Liver (tissue), 3 donors: Measurements from ENCODE around the gene CUL7.

Experiments
- EGR1 ChIP-seq, 2 donors: IDR thresholded peaks; 2 replicates each; pipeline ENCODE4 v1.6.1; 2016 to 2018; ENCODE audit warnings: antibody characterized with exemption in 2 of 2, low read depth in 2 of 2
- FOXA1 ChIP-seq: IDR thresholded peaks from 2 replicates; pipeline ENCODE4 v1.6.1; 2016; ENCODE audit warnings: antibody characterized with exemption
- NR2F2 ChIP-seq: IDR thresholded peaks from 2 replicates; pipeline ENCODE4 v1.6.1; 2016; ENCODE audit warnings: antibody characterized with exemption
- RAD21 ChIP-seq, 2 donors: IDR thresholded peaks; 2 replicates each; pipeline ENCODE4 v1.6.1; 2016; ENCODE audit warnings: antibody characterized with exemption in 2 of 2, mild to moderate bottlenecking in 2 of 2
- RXRA ChIP-seq, 2 donors: IDR thresholded peaks; 2 replicates each; pipeline ENCODE4 v1.6.1; 2017 to 2018; ENCODE audit warnings: antibody characterized with exemption in 2 of 2, mild to moderate bottlenecking in 1 of 2
- SP1 ChIP-seq: IDR thresholded peaks from 2 replicates; pipeline ENCODE4 v1.6.1; 2018; ENCODE audit warnings: antibody characterized with exemption, mild to moderate bottlenecking
- TAF1 ChIP-seq: conservative IDR thresholded peaks from 2 replicates; pipeline ENCODE4 v1.6.1; 2016; ENCODE audit warnings: antibody characterized with exemption, mild to moderate bottlenecking
- YY1 ChIP-seq: IDR thresholded peaks from 2 replicates; pipeline ENCODE4 v1.6.1; 2016; ENCODE audit warnings: antibody characterized with exemption, mild to moderate bottlenecking
- TF ChIP-seq, protein P1 (sequence below): fragments of 150-350 bp; IDR thresholded peaks from 2 replicates; pipeline ENCODE4 v1.5.1; 2017; ENCODE audit warnings: improper control_type of control experiment, low read depth, low read length; ENCODE audit not compliant: missing input control
- TF ChIP-seq, protein P2 (sequence below): IDR thresholded peaks from 2 replicates; pipeline ENCODE4 v1.6.1; 2016; ENCODE audit warnings: antibody characterized with exemption
- TF ChIP-seq, protein P3 (sequence below): IDR thresholded peaks from 2 replicates; pipeline ENCODE4 v1.6.1; 2016; ENCODE audit warnings: antibody characterized with exemption, mild to moderate bottlenecking
- TF ChIP-seq, protein P4 (sequence below): IDR thresholded peaks from 2 replicates; pipeline ENCODE4 v1.6.1; 2016; ENCODE audit warnings: antibody characterized with exemption
- TF ChIP-seq, protein P5 (sequence below): IDR thresholded peaks from 2 replicates; pipeline ENCODE4 v1.6.1; 2016; ENCODE audit warnings: antibody characterized with exemption
- donor health status: healthy.
- donor health status: healthy.

DNA sequence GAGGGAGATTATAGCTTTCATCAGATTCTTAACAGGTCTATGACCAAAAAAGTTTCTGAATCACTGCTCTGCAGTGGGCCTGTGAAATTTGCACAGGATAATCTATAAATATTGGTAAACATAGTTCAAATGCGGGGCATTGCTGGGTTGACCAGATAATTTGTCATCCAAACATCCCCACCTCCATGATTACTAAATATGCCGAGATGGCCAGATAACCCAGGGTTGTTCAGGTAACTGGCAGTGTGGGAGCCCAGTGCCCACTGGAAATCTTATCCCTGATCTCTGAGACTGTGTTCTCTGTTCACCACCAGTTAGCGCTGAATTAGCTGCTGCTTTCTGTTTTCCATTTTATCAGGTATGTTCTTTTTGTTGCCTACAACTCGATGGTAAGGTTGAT lies 43.9 kb upstream of the CUL7 start:
- TF ChIP-seq RAD21 (IDR thresholded peaks at IDR 0.05): no peak
- no peak for TF ChIP-seq RXRA (IDR thresholded peaks at IDR 0.05)
- TF ChIP-seq, protein P1, sequence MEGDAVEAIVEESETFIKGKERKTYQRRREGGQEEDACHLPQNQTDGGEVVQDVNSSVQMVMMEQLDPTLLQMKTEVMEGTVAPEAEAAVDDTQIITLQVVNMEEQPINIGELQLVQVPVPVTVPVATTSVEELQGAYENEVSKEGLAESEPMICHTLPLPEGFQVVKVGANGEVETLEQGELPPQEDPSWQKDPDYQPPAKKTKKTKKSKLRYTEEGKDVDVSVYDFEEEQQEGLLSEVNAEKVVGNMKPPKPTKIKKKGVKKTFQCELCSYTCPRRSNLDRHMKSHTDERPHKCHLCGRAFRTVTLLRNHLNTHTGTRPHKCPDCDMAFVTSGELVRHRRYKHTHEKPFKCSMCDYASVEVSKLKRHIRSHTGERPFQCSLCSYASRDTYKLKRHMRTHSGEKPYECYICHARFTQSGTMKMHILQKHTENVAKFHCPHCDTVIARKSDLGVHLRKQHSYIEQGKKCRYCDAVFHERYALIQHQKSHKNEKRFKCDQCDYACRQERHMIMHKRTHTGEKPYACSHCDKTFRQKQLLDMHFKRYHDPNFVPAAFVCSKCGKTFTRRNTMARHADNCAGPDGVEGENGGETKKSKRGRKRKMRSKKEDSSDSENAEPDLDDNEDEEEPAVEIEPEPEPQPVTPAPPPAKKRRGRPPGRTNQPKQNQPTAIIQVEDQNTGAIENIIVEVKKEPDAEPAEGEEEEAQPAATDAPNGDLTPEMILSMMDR: no peak
- TF ChIP-seq EGR1 (IDR thresholded peaks at IDR 0.05; ENCODE audit: low read depth in 2 of 2): no peak
- TF ChIP-seq, protein P2, sequence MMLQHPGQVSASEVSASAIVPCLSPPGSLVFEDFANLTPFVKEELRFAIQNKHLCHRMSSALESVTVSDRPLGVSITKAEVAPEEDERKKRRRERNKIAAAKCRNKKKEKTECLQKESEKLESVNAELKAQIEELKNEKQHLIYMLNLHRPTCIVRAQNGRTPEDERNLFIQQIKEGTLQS: no peak
- TF ChIP-seq, protein P3, sequence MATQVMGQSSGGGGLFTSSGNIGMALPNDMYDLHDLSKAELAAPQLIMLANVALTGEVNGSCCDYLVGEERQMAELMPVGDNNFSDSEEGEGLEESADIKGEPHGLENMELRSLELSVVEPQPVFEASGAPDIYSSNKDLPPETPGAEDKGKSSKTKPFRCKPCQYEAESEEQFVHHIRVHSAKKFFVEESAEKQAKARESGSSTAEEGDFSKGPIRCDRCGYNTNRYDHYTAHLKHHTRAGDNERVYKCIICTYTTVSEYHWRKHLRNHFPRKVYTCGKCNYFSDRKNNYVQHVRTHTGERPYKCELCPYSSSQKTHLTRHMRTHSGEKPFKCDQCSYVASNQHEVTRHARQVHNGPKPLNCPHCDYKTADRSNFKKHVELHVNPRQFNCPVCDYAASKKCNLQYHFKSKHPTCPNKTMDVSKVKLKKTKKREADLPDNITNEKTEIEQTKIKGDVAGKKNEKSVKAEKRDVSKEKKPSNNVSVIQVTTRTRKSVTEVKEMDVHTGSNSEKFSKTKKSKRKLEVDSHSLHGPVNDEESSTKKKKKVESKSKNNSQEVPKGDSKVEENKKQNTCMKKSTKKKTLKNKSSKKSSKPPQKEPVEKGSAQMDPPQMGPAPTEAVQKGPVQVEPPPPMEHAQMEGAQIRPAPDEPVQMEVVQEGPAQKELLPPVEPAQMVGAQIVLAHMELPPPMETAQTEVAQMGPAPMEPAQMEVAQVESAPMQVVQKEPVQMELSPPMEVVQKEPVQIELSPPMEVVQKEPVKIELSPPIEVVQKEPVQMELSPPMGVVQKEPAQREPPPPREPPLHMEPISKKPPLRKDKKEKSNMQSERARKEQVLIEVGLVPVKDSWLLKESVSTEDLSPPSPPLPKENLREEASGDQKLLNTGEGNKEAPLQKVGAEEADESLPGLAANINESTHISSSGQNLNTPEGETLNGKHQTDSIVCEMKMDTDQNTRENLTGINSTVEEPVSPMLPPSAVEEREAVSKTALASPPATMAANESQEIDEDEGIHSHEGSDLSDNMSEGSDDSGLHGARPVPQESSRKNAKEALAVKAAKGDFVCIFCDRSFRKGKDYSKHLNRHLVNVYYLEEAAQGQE: no peak
- TF ChIP-seq, protein P4, sequence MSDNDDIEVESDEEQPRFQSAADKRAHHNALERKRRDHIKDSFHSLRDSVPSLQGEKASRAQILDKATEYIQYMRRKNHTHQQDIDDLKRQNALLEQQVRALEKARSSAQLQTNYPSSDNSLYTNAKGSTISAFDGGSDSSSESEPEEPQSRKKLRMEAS: no peak
- TF ChIP-seq, protein P5, sequence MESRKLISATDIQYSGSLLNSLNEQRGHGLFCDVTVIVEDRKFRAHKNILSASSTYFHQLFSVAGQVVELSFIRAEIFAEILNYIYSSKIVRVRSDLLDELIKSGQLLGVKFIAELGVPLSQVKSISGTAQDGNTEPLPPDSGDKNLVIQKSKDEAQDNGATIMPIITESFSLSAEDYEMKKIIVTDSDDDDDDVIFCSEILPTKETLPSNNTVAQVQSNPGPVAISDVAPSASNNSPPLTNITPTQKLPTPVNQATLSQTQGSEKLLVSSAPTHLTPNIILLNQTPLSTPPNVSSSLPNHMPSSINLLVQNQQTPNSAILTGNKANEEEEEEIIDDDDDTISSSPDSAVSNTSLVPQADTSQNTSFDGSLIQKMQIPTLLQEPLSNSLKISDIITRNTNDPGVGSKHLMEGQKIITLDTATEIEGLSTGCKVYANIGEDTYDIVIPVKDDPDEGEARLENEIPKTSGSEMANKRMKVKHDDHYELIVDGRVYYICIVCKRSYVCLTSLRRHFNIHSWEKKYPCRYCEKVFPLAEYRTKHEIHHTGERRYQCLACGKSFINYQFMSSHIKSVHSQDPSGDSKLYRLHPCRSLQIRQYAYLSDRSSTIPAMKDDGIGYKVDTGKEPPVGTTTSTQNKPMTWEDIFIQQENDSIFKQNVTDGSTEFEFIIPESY: no peak
- TF ChIP-seq SP1: no peak
- TF ChIP-seq TAF1: no peak
- TF ChIP-seq YY1: no peak
- no peak for TF ChIP-seq NR2F2
- TF ChIP-seq FOXA1: no peak
